Suprapubic skin (tissue), 4 donors: ENCODE results near the gene MCF2L. TPM values are rescaled to one million over a fixed set of nuclear protein-coding genes. Genes with fewer than 3 reads are reported as not detected.

ENCODE experiments used
- DNase-seq, 2 donors: peaks; one replicate each; pipeline ENCODE4 v3.0.0-alpha.2; 2019; ENCODE audit warnings: low spot score in 2 of 2
- H3K27ac ChIP-seq: fragments of 200-600 bp; sonication (generic); one replicate; pipeline ENCODE4 v1.5.1; 2019
- H3K27me3 ChIP-seq: fragments of 200-600 bp; sonication (generic); one replicate; pipeline ENCODE4 v1.5.1; 2019
- H3K36me3 ChIP-seq: fragments of 200-600 bp; sonication (generic); one replicate; pipeline ENCODE4 v1.5.1; 2019
- H3K4me1 ChIP-seq: fragments of 200-600 bp; sonication (generic); one replicate; pipeline ENCODE4 v1.5.1; 2019
- H3K4me3 ChIP-seq: fragments of 200-600 bp; sonication (generic); one replicate; pipeline ENCODE4 v1.5.1; 2019; ENCODE audit warnings: mild to moderate bottlenecking
- H3K9me3 ChIP-seq: fragments of 200-600 bp; sonication (generic); one replicate; pipeline ENCODE4 v1.5.1; 2019
- CTCF ChIP-seq, 2 donors: fragments of 200-600 bp in 1 of 2; fragments of 450-650 bp in 1 of 2; sonication (generic) in 1 of 2; IDR thresholded peaks; one replicate each; pipeline ENCODE4 v1.5.1; 2016 to 2019; ENCODE audit warnings: antibody characterized with exemption in 2 of 2, mild to moderate bottlenecking in 1 of 2, moderate library complexity in 1 of 2
- EP300 ChIP-seq: sonication (generic); formaldehyde crosslinking; IDR thresholded peaks from one replicate; pipeline ENCODE4 v1.6.1; 2017; ENCODE audit warnings: antibody characterized with exemption
- POLR2A ChIP-seq, 2 donors: fragments of 450-650 bp; IDR thresholded peaks; one replicate each; pipeline ENCODE4 v1.6.1; 2017; ENCODE audit warnings: antibody characterized with exemption in 2 of 2, mild to moderate bottlenecking in 2 of 2, moderate library complexity in 2 of 2
- POLR2AphosphoS5 ChIP-seq, 3 donors: sonication (generic); formaldehyde crosslinking; IDR thresholded peaks; one replicate each; pipeline ENCODE4 v1.6.1; 2017; ENCODE audit warnings: antibody characterized with exemption in 3 of 3
- whole genome bisulfite sequencing: methylation state at CpG from one replicate; pipeline ENCODE4 v1.1.5; 2018; 5-methylcytosine and 5-hydroxymethylcytosine counted together
- total RNA-seq, 4 donors: library from RNA; depleted of rRNA; stranded (reverse); fragments of >200 nt; gene quantifications; one replicate each; pipeline ENCODE4 v1.1.0, GENCODE V29; 2016

MCF2L gene, protein sequence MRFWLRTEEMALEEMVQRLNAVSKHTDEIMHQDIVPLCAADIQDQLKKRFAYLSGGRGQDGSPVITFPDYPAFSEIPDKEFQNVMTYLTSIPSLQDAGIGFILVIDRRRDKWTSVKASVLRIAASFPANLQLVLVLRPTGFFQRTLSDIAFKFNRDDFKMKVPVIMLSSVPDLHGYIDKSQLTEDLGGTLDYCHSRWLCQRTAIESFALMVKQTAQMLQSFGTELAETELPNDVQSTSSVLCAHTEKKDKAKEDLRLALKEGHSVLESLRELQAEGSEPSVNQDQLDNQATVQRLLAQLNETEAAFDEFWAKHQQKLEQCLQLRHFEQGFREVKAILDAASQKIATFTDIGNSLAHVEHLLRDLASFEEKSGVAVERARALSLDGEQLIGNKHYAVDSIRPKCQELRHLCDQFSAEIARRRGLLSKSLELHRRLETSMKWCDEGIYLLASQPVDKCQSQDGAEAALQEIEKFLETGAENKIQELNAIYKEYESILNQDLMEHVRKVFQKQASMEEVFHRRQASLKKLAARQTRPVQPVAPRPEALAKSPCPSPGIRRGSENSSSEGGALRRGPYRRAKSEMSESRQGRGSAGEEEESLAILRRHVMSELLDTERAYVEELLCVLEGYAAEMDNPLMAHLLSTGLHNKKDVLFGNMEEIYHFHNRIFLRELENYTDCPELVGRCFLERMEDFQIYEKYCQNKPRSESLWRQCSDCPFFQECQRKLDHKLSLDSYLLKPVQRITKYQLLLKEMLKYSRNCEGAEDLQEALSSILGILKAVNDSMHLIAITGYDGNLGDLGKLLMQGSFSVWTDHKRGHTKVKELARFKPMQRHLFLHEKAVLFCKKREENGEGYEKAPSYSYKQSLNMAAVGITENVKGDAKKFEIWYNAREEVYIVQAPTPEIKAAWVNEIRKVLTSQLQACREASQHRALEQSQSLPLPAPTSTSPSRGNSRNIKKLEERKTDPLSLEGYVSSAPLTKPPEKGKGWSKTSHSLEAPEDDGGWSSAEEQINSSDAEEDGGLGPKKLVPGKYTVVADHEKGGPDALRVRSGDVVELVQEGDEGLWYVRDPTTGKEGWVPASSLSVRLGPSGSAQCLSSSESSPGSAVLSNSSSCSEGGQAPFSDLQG
- total RNA-seq, result 100 to 1,000 TPM in 1 of 4 donors, 10 to 100 TPM in 3; 25.4 to 144 (median 50.0) TPM

DNA sequence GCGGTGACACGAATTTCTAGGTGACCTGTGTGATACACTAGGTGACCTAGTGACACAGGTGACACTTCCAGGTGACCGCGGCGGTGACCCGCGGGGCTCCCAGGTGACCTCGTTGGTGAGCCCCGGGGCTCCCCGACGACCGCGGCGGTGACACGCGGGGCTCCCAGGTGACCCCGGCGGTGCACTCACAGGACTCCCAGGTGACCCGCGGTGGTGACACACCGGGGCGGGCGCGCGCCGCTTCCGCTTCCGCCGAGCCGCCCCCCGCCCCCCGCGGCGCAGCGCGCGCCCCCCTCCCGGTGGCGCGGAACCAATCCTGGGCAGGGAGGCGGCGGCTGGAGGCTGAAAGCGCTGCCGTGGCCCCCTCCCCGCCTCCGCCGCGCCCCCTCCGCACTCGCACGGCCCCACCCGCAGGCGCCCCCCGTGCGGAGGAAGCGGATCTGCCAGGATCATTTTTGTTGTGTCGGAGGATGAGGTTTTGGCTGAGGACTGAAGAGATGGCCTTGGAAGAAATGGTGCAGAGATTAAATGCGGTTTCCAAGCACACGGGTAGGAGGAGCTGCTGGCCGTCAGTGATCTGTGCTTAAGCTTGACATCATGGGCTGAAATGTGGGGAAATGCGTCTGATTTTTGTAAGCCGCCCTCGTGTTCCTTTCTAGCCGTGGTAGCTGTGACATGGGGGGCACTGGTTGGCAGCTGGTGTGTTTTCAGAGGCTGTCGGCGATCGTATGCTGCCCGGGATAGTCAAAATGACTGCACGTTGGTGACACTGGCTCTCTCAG lies at the start of gene MCF2L:
Gene MCF2L (plus strand): TSS at position 305 of the 782 bp plus-strand sequence. CDS start 166 bp downstream, at position 471.
- TF ChIP-seq EP300 (no peak), POLR2AphosphoS5 (IDR thresholded peaks at IDR 0.05) (no peak), CTCF (IDR thresholded peaks at IDR 0.05) (no peak), POLR2A (IDR thresholded peaks at IDR 0.05) (no peak)
- peak; percentile 57 to 71 for DNase-seq
- H3K4me3 ChIP-seq, result peak within 1 kb of the TSS; percentile 62
- WGBS, result 0% methylated on average over 9 of the region's 69 CpGs
- H3K9me3 ChIP-seq, result no peaks in the 10 kb centered on the region
- H3K27ac ChIP-seq, result peak within 1 kb of the TSS; percentile 78
- H3K4me1 ChIP-seq, result peaks cover 30% of the 10 kb centered on the region
- H3K36me3 ChIP-seq, result no peaks in the 10 kb centered on the region
- peaks cover 47% of the 10 kb centered on the region for H3K27me3 ChIP-seq

DNA sequence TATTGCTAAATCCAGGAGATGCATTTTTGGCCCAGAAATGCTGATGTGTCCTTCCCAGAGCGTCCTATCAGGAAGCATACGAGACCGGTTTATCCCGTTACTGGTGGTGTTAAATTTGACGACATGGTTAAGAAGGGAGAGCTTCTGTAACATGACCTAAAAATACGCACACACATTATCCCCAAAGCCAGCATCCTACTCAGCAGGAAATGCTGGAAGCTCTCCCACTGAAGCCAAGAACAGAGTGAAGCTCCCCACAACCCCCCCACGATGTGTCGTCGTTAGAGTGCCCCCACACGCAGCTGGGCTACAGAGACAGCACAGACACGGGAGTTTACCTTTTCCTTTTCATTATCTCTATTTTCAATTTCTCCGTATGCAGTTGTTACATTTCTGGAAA lies 45.1 kb upstream of the MCF2L start:
- WGBS, result 79% methylated on average over 12 of the region's 12 CpGs

DNA sequence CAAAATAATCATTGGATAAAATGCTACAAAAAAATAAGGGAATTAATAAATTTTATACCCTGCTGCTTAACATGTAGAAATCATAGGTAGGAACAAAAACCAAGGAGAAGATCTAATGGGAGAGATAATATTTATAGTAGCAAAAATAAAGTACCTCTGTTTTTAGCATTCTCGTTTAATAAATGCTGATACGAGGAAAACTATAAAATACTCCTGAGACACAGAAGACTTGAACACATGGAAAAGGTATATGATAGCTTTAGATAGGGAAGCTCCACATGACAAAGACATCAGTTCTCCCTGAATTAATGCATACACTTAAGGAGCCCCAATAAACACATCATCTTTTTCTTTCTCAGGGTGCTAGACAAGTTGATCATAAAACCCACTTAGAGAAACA lies 44.6 kb upstream of the MCF2L start:
- DNase-seq, result no peak
- H3K27ac ChIP-seq, result no peak overlapping the region
- no peaks in the 10 kb centered on the region for H3K9me3 ChIP-seq
- no peak overlapping the region for H3K4me3 ChIP-seq
- no peaks in the 10 kb centered on the region for H3K36me3 ChIP-seq
- 93% methylated on average over 2 of the region's 2 CpGs for WGBS
- peaks cover 8% of the 10 kb centered on the region for H3K4me1 ChIP-seq
- TF ChIP-seq POLR2A (IDR thresholded peaks at IDR 0.05) (no peak), CTCF (IDR thresholded peaks at IDR 0.05) (no peak), EP300 (no peak), POLR2AphosphoS5 (IDR thresholded peaks at IDR 0.05) (no peak)
- peaks cover 6% of the 10 kb centered on the region for H3K27me3 ChIP-seq

More for the DNA sequence above, 45.1 kb upstream of the MCF2L start:
- TF ChIP-seq POLR2AphosphoS5 (IDR thresholded peaks at IDR 0.05), result no peak
- TF ChIP-seq CTCF (IDR thresholded peaks at IDR 0.05), result no peak
- no peak for TF ChIP-seq POLR2A (IDR thresholded peaks at IDR 0.05)
- TF ChIP-seq EP300, result no peak
- peaks cover 4% of the 10 kb centered on the region for H3K4me1 ChIP-seq
- no peak for DNase-seq
- H3K27me3 ChIP-seq, result peaks cover 4% of the 10 kb centered on the region
- H3K27ac ChIP-seq, result no peak overlapping the region
- H3K9me3 ChIP-seq, result no peaks in the 10 kb centered on the region
- H3K36me3 ChIP-seq, result no peaks in the 10 kb centered on the region
- no peak overlapping the region for H3K4me3 ChIP-seq

DNA sequence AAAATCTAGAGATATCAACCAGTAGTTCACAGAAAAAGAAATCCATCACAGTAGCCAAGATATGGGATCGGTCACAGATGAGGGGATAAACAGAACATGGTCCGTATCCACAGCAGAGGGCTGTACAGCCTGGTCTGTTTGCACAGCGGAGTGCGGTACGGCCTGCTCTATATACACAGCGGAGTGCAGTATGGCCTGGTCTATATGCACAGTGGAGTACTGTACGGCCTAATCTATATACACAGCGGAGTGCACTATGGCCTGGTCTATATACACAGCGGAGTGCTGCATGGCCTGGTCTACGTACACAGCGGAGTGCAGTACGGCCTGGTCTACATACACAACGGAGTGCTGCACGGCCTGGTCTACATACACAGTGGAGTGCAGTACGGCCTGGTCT lies 43.0 kb upstream of the MCF2L start:
- no peak overlapping the region for H3K4me3 ChIP-seq
- TF ChIP-seq POLR2AphosphoS5 (IDR thresholded peaks at IDR 0.05) (no peak), POLR2A (IDR thresholded peaks at IDR 0.05) (no peak), CTCF (IDR thresholded peaks at IDR 0.05) (no peak), EP300 (no peak)
- no peak overlapping the region for H3K27ac ChIP-seq
- DNase-seq, result no peak
- H3K36me3 ChIP-seq, result no peaks in the 10 kb centered on the region
- peaks cover 9% of the 10 kb centered on the region for H3K27me3 ChIP-seq
- H3K9me3 ChIP-seq, result no peaks in the 10 kb centered on the region
- H3K4me1 ChIP-seq, result peaks cover 12% of the 10 kb centered on the region
- 94% methylated on average over 15 of the region's 15 CpGs for WGBS
